DOHH2 (cell line): ENCODE measurements around the gene ABCB7.

Experiments
- H3F3A ChIP-seq: fragments of 200-600 bp; sonication (generic), shearing (Covaris generic); 2 replicates; pipeline ENCODE4 v1.6.0; 2016; ENCODE audit warnings: antibody characterized with exemption, mild to moderate bottlenecking; ENCODE audit not compliant: control insufficient read depth, insufficient read depth
- H3K27ac ChIP-seq: fragments of 200-600 bp; sonication (generic); 2 replicates; pipeline ENCODE4 v1.5.1; 2014; ENCODE audit warnings: low read depth, mild to moderate bottlenecking, low read length, moderate library complexity
- H3K27me3 ChIP-seq: fragments of 200-600 bp; sonication (generic); 2 replicates; pipeline ENCODE4 v1.6.1; 2014; ENCODE audit warnings: mild to moderate bottlenecking, low read length, mixed read lengths; ENCODE audit not compliant: control insufficient read depth
- H3K36me3 ChIP-seq: fragments of 200-600 bp; sonication (generic); 2 replicates; pipeline ENCODE4 v1.6.1; 2014; ENCODE audit warnings: mild to moderate bottlenecking, low read length, moderate library complexity, mixed read lengths; ENCODE audit not compliant: control insufficient read depth
- H3K4me1 ChIP-seq: fragments of 200-600 bp; sonication (generic); 2 replicates; pipeline ENCODE4 v1.6.1; 2014; ENCODE audit warnings: mild to moderate bottlenecking, low read length, mixed read lengths; ENCODE audit not compliant: control insufficient read depth
- H3K4me2 ChIP-seq: fragments of 200-600 bp; sonication (generic); 2 replicates; pipeline ENCODE4 v1.6.0; 2014; ENCODE audit warnings: mild to moderate bottlenecking, low read length, moderate library complexity
- H3K4me3 ChIP-seq: fragments of 200-600 bp; sonication (generic); 2 replicates; pipeline ENCODE4 v1.5.1; 2014; ENCODE audit warnings: mild to moderate bottlenecking, low read length, mixed read lengths
- H3K79me2 ChIP-seq: fragments of 200-600 bp; sonication (generic); 2 replicates; pipeline ENCODE4 v1.6.1; 2014; ENCODE audit warnings: mild to moderate bottlenecking, low read length, mixed read lengths; ENCODE audit not compliant: control insufficient read depth
- H3K9me2 ChIP-seq: fragments of 200-600 bp; sonication (generic); replicated peaks from 2 replicates; pipeline ENCODE4 v1.6.1; 2014; ENCODE audit warnings: mild to moderate bottlenecking, low read length, mixed read lengths; ENCODE audit not compliant: control insufficient read depth
- H3K9me3 ChIP-seq: fragments of 200-600 bp; sonication (generic); 2 replicates; pipeline ENCODE4 v1.6.1; 2014; ENCODE audit warnings: antibody characterized with exemption, low read length, mixed read lengths; ENCODE audit not compliant: control insufficient read depth, insufficient read depth
- H4K20me1 ChIP-seq: fragments of 200-600 bp; sonication (generic); 2 replicates; pipeline ENCODE4 v1.6.0; 2014; ENCODE audit warnings: low read depth, mild to moderate bottlenecking, antibody characterized with exemption, low read length, moderate library complexity; ENCODE audit not compliant: control insufficient read depth, insufficient read depth
- EZH2phosphoT487 ChIP-seq: fragments of 200-600 bp; sonication (generic); IDR thresholded peaks from 2 replicates; pipeline ENCODE4 v1.6.1; 2017; ENCODE audit warnings: borderline replicate concordance, mild to moderate bottlenecking, antibody characterized with exemption, low read length, moderate library complexity, mixed read lengths
- TF ChIP-seq, protein P1 (sequence below): fragments of 200-600 bp; sonication (generic); IDR thresholded peaks from one replicate; pipeline ENCODE4 v1.5.1; 2014; ENCODE audit warnings: antibody characterized with exemption, mild to moderate bottlenecking, low read depth, low read length; ENCODE audit not compliant: poor library complexity, severe bottlenecking

The ABCB7 gene

DNA sequence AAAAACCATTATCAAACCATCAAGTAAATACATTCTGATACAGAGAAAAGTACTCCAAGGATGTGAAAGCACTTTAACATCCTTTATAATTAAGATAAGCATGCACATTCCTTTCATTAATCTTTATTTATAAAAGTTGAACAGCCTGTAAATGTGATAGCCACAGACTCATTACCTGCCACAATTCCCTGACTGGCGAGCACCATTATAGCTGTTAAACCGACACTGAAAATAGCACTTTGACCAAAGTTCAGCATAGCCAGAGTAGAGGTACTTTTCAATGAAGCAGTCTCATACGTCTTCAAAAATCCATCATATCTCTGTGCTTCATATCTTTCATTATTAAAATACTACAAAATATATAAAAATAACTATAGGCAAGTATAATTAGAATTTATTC lies 84.7 kb downstream of the ABCB7 start:
- no peak for TF ChIP-seq EZH2phosphoT487
- TF ChIP-seq, protein P1, sequence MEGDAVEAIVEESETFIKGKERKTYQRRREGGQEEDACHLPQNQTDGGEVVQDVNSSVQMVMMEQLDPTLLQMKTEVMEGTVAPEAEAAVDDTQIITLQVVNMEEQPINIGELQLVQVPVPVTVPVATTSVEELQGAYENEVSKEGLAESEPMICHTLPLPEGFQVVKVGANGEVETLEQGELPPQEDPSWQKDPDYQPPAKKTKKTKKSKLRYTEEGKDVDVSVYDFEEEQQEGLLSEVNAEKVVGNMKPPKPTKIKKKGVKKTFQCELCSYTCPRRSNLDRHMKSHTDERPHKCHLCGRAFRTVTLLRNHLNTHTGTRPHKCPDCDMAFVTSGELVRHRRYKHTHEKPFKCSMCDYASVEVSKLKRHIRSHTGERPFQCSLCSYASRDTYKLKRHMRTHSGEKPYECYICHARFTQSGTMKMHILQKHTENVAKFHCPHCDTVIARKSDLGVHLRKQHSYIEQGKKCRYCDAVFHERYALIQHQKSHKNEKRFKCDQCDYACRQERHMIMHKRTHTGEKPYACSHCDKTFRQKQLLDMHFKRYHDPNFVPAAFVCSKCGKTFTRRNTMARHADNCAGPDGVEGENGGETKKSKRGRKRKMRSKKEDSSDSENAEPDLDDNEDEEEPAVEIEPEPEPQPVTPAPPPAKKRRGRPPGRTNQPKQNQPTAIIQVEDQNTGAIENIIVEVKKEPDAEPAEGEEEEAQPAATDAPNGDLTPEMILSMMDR, result no peak
- Histone ChIP-seq H3K36me3 (peaks cover 14% of the 10 kb centered on the region), H3K27ac (no peak overlapping the region), H3K4me3 (no peak overlapping the region), H3K4me2 (no peak overlapping the region), H3K9me3 (no peaks in the 10 kb centered on the region), H3K4me1 (no peaks in the 10 kb centered on the region), H3K9me2 (no peaks in the 10 kb centered on the region), H3K79me2 (no peaks in the 10 kb centered on the region), H3F3A (no peaks in the 10 kb centered on the region), H3K27me3 (no peaks in the 10 kb centered on the region), H4K20me1 (no peaks in the 10 kb centered on the region)

DNA sequence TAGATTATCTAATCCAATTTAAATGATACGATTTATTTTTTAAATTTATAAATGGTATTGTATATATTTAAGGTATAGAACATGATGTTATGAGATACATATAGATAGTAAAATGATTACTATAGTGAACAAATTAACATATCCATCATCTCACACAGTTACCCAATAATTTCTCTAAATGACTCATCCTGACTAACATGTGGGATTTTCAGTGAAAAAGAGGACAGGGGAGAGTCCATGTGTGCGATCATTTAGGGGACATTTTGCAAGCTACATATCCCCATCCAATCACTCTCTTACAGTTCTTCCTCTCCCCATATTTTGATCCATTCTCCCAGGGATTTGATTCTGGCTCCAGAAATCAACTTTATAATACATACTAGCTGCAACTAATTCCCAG lies 88.2 kb downstream of the ABCB7 start:
- no peaks in the 10 kb centered on the region for H3K27me3 ChIP-seq
- no peaks in the 10 kb centered on the region for H3K9me3 ChIP-seq
- H3K4me1 ChIP-seq, result no peaks in the 10 kb centered on the region
- H3K4me3 ChIP-seq, result no peak overlapping the region
- H3K27ac ChIP-seq, result no peak overlapping the region
- no peak overlapping the region for H3K4me2 ChIP-seq
- no peaks in the 10 kb centered on the region for H3K79me2 ChIP-seq
- TF ChIP-seq EZH2phosphoT487, result no peak
- TF ChIP-seq, protein P1, result no peak
- no peaks in the 10 kb centered on the region for H3F3A ChIP-seq
- H3K36me3 ChIP-seq, result peaks cover 6% of the 10 kb centered on the region
- no peaks in the 10 kb centered on the region for H3K9me2 ChIP-seq
- no peaks in the 10 kb centered on the region for H4K20me1 ChIP-seq

DNA sequence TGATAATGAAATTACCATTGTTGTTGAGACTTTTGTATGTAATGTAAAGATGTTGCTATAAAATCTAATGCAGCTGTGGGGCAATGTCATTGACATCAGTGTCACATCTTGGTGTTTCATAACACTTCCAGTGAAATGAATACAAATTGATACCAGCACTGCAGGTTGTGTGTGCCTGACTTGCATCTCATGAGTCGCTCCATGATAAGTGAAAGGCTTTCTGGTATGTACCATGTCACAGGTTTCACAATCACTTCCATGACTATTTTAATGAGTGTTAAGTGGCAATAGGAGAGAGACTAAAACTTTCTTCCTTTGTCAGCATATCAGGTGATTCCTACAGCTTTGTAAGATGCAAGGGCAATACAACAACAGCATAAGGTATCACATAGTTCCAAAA lies 94.4 kb downstream of the ABCB7 start:
- H3K27ac ChIP-seq, result no peak overlapping the region
- peaks cover 3% of the 10 kb centered on the region; the same call in 1 of the 2 replicates for H3K36me3 ChIP-seq
- TF ChIP-seq, protein P1, result no peak
- TF ChIP-seq EZH2phosphoT487, result no peak
- H3K4me1 ChIP-seq, result no peaks in the 10 kb centered on the region
- no peak overlapping the region for H3K4me3 ChIP-seq
- no peak overlapping the region for H3K4me2 ChIP-seq
- no peaks in the 10 kb centered on the region for H3F3A ChIP-seq
- no peaks in the 10 kb centered on the region for H3K27me3 ChIP-seq
- H3K9me2 ChIP-seq, result no peaks in the 10 kb centered on the region
- no peaks in the 10 kb centered on the region for H4K20me1 ChIP-seq
- no peaks in the 10 kb centered on the region for H3K79me2 ChIP-seq
- H3K9me3 ChIP-seq, result no peaks in the 10 kb centered on the region

DNA sequence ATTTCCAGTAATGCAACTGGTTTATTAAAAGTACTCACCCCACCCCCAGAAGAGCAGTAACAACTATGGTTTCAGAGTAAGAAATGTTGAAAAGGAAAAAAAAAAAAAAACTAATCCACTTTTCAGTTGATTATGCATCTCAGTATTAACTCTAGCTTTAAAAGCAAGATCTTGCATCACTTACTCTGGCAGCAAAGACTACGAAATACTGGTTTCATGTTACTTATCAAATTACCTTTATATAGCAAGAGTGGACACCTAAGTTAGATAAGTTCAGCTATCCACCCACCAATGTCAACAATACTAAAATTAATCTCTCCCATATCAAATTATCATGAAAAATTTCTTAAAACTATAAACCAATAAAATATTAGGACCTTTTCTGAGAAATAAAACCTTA lies 105.0 kb downstream of the ABCB7 start:
- no peaks in the 10 kb centered on the region for H3K79me2 ChIP-seq
- H3K27ac ChIP-seq, result no peak overlapping the region
- no peaks in the 10 kb centered on the region for H3F3A ChIP-seq
- H3K9me3 ChIP-seq, result no peaks in the 10 kb centered on the region
- H3K9me2 ChIP-seq, result no peaks in the 10 kb centered on the region
- H3K27me3 ChIP-seq, result no peaks in the 10 kb centered on the region
- H3K36me3 ChIP-seq, result no peaks in the 10 kb centered on the region
- no peaks in the 10 kb centered on the region for H3K4me1 ChIP-seq
- no peak overlapping the region for H3K4me2 ChIP-seq
- TF ChIP-seq, protein P1, result no peak
- TF ChIP-seq EZH2phosphoT487, result no peak
- H3K4me3 ChIP-seq, result no peak overlapping the region
- no peaks in the 10 kb centered on the region for H4K20me1 ChIP-seq
